Left hindlimb (tissue), 1 donor: Measurements from ENCODE around the gene SDK2.
"Not testable (repeated sequence)": the region's sequence is repeated elsewhere in the genome, so short reads cannot be mapped to it uniquely, and the experiment has no call there.

ENCODE experiments used
- DNase-seq: peaks from one replicate; pipeline ENCODE4 v3.0.0-alpha.2; 2018

SDK2 gene

DNA sequence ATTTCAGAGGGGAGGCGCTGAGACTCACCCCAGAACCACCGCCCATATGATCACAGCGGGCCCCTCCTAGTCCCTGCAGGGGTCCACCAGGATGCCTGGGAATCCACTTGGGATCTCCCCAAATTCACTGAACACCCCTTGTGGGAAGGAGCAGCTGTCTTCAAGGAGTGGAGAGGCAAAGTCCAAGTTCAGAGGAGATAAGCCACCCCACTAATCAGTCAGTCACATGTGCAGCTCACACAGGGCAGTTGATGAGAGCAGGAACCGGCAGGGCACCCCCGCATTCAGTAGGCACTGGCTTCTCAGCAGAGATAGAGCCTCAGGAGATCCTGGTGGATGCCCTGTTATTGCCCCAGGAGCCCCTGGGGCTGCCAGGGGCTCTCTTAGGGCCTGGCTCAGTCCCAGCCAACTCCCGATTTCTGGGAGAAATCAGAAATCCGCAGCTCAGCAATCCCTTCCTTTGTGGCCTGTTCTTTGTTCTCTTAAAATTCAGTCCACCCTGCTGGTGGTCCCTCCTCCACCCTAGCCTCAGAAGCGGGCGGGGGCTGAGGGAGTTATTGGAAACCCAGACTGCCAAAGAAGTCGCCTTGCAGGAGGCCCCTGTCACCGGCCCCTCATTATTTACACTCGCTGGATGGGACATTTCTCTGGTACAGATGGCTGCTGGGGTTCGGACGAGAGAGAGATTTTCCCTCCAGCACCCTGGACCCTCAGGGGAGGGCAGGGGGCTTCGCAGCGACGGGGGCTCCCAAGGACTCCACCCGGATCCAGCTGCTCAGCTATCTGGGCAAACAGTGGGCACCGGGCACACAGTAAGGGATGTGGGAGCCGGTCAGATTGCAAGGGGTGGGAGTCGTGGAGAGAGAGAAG is 334.3 kb downstream of the SDK2 start:
- DNase-seq, result no peak

GRCh38 chr17:73308959-73309358 is 335.3 kb downstream of the SDK2 start:
- DNase-seq, result not testable (repeated sequence)

DNA sequence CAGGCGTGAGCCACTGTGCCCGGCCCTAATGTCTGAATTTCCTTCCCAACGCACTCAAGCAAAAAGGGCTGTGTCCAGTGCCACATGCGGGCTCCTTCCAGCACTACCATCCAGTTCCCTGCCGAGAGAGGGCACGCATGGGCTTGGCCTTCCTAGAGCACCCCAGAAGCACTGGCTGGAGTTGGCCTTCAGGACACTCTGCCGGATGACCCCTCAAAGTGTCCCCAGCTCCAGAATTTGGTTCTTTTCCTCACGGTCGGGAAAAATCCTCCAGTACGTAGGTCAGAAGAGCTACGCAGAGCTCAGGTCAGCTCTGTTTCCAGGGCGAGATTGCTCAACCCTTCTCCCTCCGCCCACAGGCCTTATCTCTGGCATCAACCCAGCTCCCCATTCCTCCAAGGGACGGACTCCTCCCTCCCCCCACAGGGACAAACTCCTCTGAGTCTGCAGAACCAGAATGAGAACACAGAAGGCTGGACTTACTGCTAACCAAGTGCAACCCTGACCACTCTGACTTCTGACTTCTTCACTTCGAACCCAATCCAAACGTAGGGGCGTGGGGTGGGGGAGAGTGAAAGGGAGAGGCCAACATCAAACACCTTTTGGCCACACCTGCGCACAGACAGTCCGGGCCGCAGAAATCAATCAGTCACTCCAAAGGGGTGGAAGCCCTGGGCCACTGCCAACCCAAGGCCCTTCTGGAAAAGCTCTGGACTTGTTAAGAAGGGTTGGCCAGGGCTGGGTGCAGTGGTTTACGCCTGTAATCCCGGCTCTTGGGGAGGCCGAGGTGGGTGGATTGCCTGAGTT is 336.0 kb downstream of the SDK2 start:
- DNase-seq, result no peak

- no peak for DNase-seq
These were observed 337.1 kb downstream of the SDK2 start for GRCh38 chr17:73307130-73307529.

GRCh38 chr17:73305845-73306836 is 338.1 kb downstream of the SDK2 start:
- no peak for DNase-seq

- peak; percentile 86 for DNase-seq
These were observed 339.1 kb downstream of the SDK2 start for GRCh38 chr17:73304971-73305812.

DNA sequence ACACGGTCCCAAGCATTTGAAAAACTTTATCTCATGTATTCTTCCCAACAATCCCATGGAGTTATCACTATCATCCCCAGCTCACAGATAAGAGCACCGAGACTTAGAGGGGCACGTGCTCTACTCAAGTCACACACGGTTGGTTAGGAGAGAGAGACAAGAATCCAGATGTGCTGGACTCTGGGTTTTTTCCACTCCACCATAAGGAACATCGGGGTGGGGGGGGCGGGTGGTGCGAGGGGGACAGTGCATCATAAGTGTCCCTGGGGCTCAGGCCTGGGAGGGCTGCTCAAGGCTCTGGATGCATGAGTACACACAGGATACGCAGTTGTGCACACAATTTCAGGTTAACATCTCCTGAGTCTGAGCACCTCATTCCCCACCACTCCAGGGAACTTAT is 339.8 kb downstream of the SDK2 start:
- DNase-seq, result no peak

DNA sequence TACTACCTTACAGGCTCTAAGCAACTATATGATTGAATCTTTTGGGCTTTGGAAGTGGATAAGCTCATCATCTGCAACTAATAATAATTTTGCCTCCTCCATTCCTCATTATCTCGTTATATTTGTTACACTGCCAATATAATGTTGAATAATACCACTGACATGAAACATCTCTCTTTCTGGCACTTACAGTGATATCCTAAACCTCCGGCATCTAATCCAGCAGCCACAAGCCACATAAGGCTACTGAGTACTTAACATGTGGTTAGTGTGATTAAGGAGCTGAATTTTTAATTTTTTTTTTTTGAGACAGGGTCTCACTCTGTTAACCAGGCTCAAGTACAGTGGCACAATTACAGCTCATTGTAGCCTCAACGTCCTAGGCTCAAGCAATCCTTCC is 342.1 kb downstream of the SDK2 start:
- DNase-seq, result no peak

GRCh38 chr17:73301369-73301768 is 342.9 kb downstream of the SDK2 start:
- no peak for DNase-seq

GRCh38 chr17:73300392-73300791 is 343.9 kb downstream of the SDK2 start:
- no peak for DNase-seq

DNA sequence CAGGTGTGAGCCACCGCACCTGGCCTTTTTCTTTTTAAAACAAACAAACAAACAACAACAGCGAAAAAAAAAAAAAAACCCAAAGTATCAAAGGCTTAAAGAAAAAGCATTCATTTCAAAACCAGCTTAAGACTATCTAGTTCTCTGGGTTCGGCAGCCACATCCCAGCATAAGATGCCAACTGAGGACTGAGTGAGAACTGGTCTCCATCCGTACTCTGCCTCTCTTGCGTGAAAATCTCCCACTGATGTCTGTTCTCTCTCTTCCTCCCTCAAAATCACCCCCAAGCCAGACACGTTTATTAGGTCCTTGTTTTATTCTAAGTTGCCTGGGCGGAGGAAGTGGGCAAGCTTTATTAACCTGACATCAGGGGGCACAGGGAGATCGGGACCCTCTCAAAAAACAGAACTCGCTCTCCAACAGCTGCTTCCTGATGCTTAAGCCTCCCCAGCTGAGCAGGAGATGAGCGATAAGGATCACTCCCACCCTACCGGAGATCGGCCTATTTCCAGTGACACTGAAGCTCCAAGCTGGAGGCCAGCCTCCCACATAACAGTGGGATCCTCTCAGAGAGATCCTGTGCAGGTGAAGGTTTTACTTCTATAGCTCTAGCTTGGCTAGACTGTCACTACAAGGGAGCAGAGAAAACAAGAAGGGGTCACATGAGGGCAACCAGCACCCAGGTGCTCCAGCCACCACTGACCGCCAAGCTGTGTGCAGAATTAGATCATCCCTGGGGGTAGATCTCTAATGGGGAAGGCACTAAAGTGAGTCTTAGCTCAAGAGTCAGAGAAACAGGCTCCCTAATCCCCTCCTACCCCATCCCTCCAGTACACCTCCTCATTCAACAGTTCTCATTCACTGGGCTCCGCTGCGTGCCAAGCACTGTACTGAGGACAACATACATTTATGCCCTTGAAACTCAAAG is 346.0 kb downstream of the SDK2 start:
- DNase-seq, result no peak

GRCh38 chr17:73293480-73293911 is 350.7 kb downstream of the SDK2 start:
- DNase-seq, result no peak

DNA sequence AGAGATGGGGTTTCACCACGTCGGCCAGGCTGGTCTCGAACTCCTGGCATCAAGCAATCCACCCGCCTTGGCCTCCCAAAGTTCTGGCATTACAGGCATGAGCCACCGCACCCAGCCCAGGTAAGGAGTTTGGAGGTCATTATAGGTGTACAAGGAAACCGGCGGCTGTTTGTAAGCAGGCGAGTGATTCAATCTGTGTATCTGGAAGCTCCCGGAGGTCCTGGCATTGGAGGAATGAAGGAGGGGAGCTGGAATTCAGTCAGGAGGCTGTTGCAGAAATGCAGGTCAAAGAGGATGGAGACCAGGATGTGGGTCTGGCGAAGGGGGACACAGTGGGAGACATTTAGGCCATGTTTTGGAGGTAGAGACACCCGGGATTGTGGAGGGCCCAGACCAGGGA is 351.2 kb downstream of the SDK2 start:
- DNase-seq, result no peak

GRCh38 chr17:73292031-73292531 is 352.2 kb downstream of the SDK2 start:
- DNase-seq, result no peak

GRCh38 chr17:73291260-73291801 is 352.9 kb downstream of the SDK2 start:
- DNase-seq, result peak; percentile 85

- no peak for DNase-seq
These were observed 353.6 kb downstream of the SDK2 start for GRCh38 chr17:73290399-73291259.

- DNase-seq, result no peak
These were observed 354.5 kb downstream of the SDK2 start for GRCh38 chr17:73289549-73290254.

GRCh38 chr17:73288534-73289302 is 355.5 kb downstream of the SDK2 start:
- no peak for DNase-seq
